NCI-H1694 (cell line): Measurements from ENCODE around the gene SLC10A1.
"Not testable (repeated sequence)": the region's sequence is repeated elsewhere in the genome, so short reads cannot be mapped to it uniquely, and the experiment has no call there.

ENCODE experiments used
- DNase-seq: peaks from one replicate; lab custom pipeline; 2025; lab: John Stamatoyannopoulos, UW

SLC10A1 gene

DNA sequence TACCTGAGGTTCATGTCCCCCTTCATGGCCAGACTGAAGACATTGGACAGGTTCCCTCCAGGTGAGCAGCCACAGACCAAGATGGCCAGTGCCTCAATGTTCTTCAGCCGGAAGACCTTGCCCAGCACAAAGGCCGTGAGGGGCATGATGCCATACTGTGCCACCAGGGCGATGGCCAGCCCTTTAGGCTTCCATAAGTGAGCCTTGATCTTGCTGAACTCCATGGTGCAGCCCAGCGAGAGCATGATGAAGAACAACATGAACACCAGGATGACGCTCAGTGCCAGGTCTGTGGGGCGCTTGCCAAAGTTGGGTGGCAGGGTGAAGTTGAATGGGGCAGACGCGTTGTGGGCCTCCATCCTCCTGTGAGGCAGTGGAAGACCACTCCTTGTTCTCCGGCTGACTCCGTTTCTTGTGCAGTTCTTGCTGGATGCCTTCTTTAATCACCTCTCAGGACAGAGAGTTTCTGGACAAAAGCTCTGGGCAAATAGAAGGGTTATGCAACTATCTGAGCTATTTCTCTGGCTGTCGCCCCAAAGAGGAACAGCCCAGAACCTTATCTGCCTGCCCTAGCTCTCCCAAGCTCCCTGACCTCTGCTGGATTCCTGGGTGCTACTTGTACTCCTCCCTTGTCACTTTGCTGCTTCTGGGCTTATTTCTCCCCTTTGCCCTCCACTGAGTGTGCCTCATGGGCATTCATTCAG, at the start of gene SLC10A1:
SLC10A1 (minus strand) TSS at position 445 of the 704 bp plus-strand sequence; CDS start at position 359, 86 bp downstream.
- DNase-seq: no peak

- DNase-seq: peak; percentile 57
These were observed 48.7 kb upstream of the SLC10A1 start for GRCh38 chr14:69845787-69846186.

- no peak for DNase-seq
These were observed 48.1 kb upstream of the SLC10A1 start for GRCh38 chr14:69845050-69845581.

DNA sequence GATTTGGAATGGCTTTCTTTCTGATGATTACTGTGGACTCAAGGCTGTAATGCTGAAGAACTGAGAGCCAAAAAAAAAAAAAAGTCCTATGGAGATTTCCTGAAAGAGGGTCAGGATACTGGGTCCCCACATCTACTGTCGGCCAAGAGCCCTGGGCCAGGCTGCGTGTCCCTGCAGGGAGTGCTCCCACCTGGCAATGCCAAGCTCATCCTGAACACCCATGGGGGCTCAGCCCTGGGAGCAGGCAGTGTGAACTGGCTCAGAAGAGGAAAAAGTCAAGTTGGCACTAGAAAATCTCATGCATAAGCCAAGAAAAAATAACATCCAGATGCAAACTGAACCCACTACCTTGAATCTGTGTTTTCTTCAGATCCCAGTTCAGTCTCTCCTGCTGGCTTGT, 47.1 kb upstream of the SLC10A1 start:
- DNase-seq: no peak

- no peak for DNase-seq
These were observed 45.8 kb upstream of the SLC10A1 start for GRCh38 chr14:69842686-69843420.

- DNase-seq: peak; percentile 90
These were observed 44.6 kb upstream of the SLC10A1 start for GRCh38 chr14:69841656-69842055.

DNA sequence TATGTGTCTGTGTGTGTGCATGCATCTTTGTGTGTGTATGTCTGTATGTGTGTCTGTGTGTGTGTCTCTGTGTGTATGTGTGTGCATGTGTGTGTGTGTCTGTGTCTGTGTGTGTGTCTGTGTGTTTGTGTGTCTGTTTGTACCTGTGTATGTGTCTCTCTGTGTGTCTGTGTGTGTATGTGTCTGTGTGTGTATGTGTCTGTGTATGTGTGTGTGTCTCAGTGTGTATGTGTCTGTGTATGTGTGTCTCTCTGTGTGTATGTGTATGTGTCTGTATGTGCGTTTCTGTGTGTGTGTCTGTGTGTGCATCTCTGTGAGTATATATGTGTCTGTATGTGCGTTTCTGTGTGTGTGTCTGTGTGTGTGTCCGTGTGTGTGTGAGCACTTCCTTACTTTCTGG, 42.6 kb upstream of the SLC10A1 start:
- no peak for DNase-seq

- no peak for DNase-seq
These were observed 41.9 kb upstream of the SLC10A1 start for GRCh38 chr14:69838881-69839416.

- no peak for DNase-seq
These were observed 31.8 kb upstream of the SLC10A1 start for GRCh38 chr14:69828879-69829278.

DNA sequence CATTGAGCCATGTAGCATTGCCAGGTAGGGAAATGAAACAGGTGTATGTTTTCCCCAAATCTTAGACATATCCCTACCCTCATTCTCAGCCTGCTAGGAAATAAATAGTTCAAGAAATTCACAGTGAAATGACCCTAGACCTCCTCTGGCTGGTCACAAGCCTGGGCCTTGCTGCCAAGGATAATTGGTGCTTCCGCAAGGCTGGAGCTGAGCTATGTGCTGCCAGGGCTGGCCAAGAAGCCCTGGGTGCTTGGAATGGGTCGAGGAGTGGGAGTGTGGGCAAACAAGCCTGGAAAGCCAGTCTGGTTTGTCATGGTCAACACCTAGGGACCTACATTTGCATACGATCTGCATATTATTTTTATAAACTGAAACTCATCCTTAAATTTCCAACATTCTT, 31.3 kb upstream of the SLC10A1 start:
- no peak for DNase-seq

DNA sequence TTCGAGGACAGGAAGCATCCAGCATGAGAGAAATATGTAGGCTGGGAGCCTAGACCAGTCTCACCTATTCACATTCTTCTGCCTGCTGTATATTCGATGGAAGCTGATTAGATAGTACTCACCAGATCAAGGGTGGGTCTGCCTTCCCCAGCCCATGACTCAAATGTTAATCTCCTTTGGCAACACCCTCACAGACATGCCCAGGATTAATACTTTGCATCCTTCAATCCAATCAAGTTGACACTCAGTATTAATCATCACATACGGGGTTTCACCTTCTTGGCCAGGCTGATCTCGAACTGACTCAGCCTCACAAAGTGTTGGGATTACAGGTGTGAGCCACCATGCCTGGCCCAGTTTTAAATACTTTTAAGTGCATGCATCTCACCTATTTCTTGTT, 30.5 kb upstream of the SLC10A1 start:
- DNase-seq: no peak

DNA sequence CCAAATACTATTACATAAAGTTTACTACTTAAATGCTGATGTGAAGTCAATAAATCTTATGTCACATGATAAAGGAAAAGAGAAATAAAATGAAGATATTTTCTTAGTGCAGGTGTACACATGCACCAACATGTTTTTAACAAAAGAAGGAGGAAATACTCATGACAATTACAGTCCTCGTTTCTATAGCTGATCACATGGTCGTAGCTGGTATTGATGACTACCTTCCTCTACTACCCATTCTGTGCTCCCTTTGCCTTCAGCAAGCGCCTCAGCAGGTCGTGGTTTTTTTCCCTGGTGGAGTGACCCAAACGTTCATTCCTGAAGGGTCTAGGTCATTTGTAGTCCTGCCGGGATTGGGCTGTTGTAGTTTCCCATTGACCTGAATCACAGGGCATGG, 25.4 kb upstream of the SLC10A1 start:
- DNase-seq: no peak

GRCh38 chr14:69820991-69821390, 23.9 kb upstream of the SLC10A1 start:
- no peak for DNase-seq

DNA sequence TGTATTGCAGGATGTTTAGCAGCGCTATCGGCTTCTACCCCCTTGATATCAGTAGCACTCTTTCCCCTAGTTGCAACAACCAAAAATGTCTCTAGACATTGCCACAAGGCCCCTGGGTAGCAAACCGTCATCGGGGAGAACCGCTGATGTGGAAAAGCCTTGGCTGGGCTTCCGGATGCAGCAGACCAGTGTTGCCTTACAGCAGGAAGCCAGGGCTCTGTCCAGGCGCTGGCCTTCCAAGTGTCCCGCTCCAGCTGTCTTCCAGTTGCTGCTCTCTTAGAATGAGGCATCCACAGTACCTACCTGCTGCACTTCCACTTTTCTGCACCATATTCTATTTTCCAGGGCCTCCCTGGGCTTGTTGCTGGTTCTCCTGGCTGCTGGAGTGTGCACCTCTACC, 22.6 kb upstream of the SLC10A1 start:
- DNase-seq: no peak

DNA sequence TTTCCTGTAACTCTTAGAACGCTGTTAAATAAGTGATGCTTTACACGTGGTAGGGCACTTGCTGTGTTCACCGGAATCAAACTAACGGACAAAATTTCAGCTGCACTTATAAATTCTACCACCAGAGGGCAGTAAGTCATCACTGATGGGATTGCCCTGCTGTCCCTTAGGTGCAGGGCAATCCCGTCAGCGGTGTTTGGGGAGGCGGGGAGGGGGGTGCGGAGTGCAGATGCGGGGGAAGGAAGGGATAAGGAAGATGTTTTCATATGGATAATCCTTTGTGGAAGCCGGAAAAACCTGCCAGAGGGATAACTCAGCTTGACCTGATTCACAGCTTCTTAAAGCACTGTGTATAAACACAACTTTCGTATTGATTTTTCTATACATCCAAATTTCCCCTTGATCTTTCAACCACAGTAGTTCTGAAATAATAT, 21.7 kb upstream of the SLC10A1 start:
- peak; percentile 95 for DNase-seq

DNA sequence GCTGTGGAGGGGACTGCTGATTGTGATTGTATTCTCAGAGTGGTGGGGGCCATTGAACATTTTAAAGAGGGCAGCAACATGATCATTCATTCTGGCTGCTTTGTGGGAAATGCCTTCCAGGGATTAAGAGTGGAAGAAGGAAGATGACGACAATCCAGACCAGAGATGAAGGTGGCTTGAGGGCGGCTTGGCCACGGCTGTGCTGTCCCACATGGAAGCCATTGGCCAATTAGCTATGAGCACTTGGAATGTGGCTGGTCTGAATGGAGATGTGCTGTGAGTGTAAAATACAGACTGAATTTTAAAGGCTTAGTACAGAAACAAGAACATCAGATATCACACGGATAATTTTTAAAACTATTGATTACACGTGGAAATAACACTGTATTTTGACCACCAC, 19.2 kb upstream of the SLC10A1 start:
- no peak for DNase-seq

- DNase-seq: no peak
These were observed 18.5 kb upstream of the SLC10A1 start for GRCh38 chr14:69815556-69815955.

GRCh38 chr14:69814397-69814796, 17.4 kb upstream of the SLC10A1 start:
- no peak for DNase-seq

DNA sequence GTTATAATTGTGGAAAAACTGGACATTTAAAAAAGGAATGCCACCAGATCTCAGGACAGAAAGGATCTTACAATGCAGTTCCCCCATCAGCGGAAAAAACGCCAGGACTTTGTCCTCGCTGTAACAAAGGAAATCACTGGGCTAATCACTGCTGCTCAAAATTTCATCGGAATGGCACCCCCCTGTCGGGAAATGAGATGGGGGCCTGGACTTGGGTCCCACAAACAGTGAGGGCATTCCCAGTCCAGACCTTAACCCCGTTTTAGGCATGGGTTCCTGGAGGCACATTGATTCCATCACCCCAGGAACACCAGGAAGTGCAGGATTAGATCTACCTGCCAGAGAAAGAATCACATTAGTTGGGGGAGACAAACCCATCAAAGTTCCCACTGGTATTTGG, 16.3 kb upstream of the SLC10A1 start:
- DNase-seq: not testable (repeated sequence)

- peak; percentile 16 for DNase-seq
These were observed 15.7 kb upstream of the SLC10A1 start for GRCh38 chr14:69812711-69813110.

DNA sequence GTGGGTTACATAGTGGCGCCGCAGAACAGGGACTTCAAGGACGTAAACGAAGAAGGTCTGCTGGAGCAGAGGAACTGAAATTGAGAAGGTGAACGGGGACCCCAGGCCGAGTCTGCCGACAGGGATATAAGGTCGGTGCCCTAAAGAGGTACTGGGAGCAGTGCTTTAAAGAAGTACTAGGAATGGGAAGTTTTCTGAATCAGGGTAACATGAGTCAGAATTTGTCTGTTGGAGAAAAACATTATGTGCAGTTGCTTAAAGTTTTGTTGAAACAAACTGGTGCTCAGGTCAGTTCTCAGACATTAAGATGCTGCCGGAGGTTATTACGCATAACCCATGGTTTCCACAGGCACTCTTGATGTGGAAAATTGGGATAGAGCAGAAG, 14.8 kb upstream of the SLC10A1 start:
- no peak for DNase-seq

GRCh38 chr14:69811227-69811867, 14.3 kb upstream of the SLC10A1 start:
- DNase-seq: no peak
